ENCODE measurements around the gene GPR162.

- TF ChIP-seq CTCF (IDR thresholded peaks at IDR 0.05), result peak; percentile 84 to 93 (median 92)
- TF ChIP-seq POLR2A (IDR thresholded peaks at IDR 0.05), result no peak
These were observed 47.7 kb downstream of the GPR162 start for GRCh38 chr12:6869049-6870021.

Measured in esophagus squamous epithelium (tissue), 4 donors.